HG02885 (cell line): ENCODE results near the gene EDA.
"Not testable (repeated sequence)": the region's sequence is repeated elsewhere in the genome, so short reads cannot be mapped to it uniquely, and the experiment has no call there.

Experiments used
- ATAC-seq: cut with Tn5 transposase; IDR thresholded peaks from one replicate; pipeline ENCODE4 v1.9.1; 2021; ENCODE audit warnings: mild to moderate bottlenecking; ENCODE audit not compliant: unreplicated experiment, poor library complexity

The EDA gene

DNA sequence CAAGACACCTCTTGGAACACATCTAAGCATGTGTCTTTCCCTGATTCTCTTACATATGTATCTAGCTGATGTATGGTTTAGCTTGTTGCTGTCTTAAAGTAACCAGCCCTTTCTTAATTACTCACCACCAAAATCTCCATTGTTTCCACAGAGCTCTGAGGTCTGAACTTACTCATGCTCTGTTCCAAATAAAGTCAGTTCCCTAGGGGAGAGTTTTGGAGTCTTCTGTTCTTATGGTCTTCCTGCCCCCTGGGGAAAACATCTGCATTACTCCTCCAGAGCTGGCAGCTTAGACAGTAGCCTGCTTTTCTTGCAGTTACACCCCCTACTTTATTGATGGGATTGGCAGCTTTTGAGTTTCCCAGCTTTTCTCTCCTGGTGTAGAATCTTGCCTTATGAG, 125.8 kb downstream of the EDA start:
- ATAC-seq = no peak

DNA sequence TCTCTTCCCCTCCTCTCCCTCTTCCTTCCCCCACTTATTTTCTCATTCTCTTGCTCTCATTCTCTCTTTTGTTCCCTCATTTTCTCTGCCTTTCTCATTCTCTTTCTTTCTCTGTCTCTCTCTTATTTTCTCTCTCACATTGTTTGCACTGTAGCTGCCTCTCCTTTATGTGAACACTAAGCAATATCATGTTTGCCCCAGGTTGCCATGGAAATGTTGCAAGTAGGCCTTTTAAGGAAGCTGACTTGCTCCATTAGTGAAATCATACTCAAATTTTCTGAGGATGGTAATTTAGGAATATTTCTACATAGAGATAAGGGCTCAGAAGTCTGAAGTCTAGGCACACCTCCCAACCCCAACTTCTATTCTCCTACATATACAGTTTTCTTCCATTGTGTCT, 130.1 kb downstream of the EDA start:
- no peak for ATAC-seq

DNA sequence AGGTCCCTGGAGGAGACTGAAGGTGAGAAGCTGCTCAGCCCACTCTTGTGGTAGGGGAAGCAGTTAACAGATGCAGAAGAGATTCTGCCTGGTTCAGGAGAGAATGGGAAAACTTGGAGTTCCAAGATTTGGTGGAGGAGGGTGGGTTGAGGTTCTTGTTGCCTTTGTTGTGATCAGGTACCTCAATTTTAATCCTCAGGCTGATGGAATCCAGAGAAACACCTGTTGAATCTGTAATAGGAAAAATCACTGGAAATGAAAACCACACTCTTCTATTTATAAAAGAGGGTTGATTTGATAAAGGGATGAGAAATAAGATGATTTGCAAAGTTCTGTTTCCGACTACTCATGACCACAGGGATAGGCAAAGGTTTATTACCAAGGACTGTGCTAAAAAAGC, 132.1 kb downstream of the EDA start:
- ATAC-seq = no peak

GRCh38 chrX:69759921-69760625, 144.2 kb downstream of the EDA start:
- ATAC-seq = no peak

- no peak for ATAC-seq
Measured at GRCh38 chrX:69761633-69762032, 145.7 kb downstream of the EDA start.

DNA sequence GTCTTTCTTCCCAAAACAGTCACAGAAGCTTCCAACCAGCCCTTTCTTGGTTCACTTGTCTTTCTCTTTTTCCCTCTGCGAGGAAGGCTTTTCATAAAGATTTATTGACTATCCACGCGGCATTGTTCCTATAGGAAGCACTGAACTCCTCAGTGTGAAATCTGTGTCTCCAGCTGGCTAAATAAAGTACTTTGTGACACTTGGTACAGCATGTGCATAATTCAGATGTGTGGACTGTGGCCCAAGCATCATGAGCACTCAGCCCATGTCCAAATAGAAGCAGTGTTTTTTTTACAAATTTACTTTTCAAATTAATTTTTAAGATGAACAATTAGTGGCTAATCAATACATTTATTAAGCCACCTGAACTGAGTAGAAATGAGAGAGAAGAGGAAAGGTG, 146.4 kb downstream of the EDA start:
- no peak for ATAC-seq

DNA sequence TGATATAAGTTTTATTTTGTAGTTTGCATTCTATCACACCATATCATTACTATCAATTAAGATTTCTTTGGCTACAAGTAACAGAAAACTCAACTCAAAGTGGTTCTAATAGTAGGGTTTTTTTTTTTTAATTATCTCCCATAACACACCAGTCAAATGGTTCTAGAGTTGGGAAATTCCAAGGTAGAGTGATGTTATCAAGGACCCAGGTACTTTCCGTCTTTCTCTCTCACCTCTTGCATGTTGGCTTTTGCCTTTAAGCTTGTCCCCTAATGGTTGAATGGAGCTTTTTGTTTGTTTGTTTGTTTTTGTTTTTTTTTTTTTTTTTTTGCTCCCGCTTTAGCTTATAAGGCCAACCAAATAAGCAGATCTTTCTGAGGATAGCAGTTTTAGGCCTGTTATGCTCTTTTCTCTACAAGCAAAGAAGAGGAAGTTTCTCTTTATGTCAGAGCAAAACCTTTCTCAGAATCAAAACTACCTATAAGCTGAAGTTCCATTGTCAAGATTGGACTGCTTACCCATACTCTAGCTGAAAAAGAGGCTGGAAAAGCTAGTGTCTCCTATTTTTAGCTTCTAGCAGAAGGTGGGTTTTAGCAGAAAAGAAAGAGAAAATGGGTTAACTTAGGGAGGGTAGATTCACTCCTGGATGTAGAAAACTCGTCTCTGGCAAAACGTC, 177.5 kb downstream of the EDA start:
- ATAC-seq = no peak

DNA sequence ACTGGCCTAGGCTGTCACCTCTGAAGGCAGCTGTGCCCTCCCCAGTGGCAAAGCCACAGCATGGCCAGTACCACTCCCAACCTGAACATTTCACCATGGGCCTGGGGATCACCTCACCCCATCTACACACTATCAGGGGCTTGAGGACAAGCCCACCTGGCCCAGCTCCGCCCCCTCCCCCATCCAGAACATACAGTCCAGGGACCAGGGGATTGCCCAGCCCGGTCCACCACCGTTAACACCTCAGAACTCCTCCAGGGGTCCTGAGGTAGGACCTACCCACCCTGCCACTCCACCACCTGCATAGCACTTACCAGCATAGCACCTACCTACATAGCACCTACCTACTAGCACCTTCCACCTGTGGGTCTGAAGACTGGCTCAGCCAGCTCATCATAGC, 179.8 kb downstream of the EDA start:
- no peak for ATAC-seq

DNA sequence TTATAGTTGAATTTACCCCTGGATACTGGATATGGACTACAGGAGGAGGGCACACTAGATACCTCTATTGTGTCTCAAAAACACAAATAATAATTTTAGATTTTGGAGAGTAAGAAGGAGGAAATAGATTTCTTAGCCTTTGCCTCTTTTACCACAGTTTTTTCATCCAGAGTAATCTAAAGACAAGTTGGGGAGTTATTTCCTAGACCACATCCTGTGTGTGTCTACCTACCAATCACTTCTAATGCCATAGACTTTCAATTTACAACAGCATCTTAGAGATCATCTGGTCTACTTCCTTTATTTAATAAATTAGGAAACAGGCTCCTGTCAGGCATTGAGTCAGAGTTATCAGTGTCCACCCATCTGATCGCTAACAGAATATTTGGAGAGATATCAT, 191.5 kb downstream of the EDA start:
- ATAC-seq = no peak

DNA sequence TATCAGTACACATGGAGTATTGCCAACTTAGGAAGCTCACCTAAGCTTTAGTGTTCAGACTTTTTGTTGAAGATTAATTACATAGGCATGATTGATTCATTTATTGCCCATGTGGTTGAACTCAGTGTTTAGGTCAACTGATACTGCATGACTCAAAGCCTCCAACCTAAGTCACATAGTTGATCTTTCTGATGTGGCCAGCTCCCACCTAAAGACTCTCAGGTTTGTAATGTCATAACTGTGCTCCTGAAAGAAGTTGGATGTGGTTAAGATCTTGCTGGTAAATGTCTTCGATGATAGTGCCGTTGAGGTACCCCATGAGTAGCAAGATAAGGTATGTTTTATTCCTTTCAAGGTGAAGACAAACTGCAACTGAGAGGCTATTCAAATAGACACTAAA, 192.5 kb downstream of the EDA start:
- no peak for ATAC-seq

DNA sequence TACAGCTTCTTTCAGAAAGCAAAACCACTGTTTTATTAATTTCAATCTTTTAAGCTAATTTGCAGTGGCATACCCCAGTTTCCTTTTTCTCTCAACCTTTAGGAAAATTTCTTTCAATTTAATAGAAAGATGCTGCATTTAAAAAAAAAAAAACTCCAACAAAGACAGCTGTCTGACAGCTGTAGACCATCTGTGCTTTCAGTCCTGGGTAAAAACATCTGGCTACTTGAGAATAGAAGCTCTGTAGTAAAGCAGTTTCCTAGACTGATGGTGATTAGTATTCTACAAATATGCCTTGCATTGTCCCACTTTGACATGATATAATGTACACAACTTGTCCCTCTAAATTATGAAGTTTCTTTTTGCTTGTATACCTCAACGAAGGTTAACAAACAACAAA, 197.8 kb downstream of the EDA start:
- ATAC-seq = no peak

DNA sequence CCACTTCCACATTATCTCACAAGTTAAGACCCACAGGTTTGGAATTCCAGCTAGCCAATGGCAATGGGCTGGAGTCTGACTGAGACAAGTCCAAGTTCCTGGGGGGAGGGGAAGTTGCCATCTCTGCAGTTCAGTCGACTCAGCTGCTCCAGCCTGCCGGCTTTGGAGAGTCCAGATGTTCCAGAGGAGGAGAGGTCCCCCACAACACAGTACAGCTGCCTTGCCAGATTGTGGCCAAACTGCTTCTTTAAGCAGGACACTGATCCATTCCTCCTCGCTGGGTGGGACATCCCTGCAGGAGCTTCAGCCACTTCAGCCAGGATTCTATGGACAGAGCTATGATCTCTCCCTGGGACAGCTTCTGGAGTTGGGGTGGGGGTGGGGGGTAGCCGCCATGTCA, 199.2 kb downstream of the EDA start:
- ATAC-seq = no peak

- ATAC-seq = no peak
Measured at GRCh38 chrX:69815519-69815918, 199.6 kb downstream of the EDA start.

GRCh38 chrX:69844636-69845035, 228.7 kb downstream of the EDA start:
- ATAC-seq = no peak

DNA sequence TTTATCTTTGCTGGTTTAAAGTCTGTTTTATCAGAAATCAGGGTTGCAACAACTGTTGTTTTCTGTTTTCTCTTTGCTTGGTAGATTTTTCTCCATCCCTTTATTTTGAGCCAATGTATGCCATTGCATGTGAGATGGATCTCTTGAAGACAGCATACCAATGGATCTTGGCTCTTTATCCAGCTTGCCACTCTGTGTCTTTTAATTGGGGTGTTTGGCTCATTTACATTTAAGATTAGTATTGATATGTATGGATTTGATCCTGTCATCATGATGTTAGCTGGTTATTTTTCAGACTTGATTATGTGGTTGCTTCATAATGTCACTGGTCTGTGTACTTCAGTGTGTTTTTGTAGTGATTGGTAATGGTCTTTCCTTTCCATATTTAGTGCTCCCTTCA, 244.1 kb downstream of the EDA start:
- ATAC-seq = not testable (repeated sequence)

GRCh38 chrX:69876221-69876620, 260.3 kb downstream of the EDA start:
- ATAC-seq = no peak

DNA sequence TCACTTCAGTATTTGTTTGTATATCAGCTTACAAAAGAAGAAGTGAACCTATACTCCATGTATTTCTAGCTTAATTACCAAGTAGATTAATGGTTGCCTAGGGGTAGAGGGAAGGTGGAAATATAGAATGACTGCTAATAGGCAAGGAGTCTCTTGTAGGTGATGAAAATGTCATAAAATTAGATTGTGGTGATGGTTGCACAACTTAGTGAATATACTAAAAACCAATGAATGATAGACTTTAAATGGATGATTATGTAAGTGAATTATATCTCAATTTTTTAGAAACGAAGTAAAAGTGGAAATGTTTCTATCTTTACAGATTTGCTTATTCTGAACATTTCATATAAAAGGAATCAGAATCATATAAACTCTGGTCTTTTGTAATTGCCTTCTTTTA, 268.3 kb downstream of the EDA start:
- ATAC-seq = no peak

GRCh38 chrX:69896046-69896445, 280.1 kb downstream of the EDA start:
- no peak for ATAC-seq

GRCh38 chrX:69900491-69900890, 284.6 kb downstream of the EDA start:
- no peak for ATAC-seq

DNA sequence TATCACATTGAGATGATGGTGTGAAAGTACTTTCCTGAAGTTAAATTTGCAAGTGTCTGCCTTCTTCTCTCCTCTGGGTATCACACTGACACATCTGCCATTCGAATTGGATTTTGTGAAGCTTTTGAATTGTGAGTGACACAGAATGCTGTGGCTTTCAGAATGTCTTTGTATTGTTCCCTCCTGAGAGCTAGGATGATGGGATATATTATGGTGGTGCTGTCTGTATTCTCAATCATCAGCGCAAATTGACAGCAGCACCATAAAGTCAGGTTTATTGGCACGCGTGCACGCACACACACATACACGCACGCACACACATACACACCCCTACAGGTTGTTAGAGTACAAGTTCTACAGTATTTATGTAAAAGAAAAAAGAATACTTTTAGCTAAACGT, 290.5 kb downstream of the EDA start:
- no peak for ATAC-seq

- no peak for ATAC-seq
Measured at GRCh38 chrX:69914781-69915180, 298.9 kb downstream of the EDA start.

GRCh38 chrX:69919749-69920148, 303.8 kb downstream of the EDA start:
- ATAC-seq = no peak
